ENCODE data around the gene CEP135.

GRCh38 chr4:55925241-55925640 lies 23.5 kb upstream of the CEP135 start:
- TF ChIP-seq POLR2A (IDR thresholded peaks at IDR 0.05; ENCODE audit: low read length) (no peak), GATA1 (IDR thresholded peaks at IDR 0.05; ENCODE audit: low read depth, low read length) (no peak)

Data from erythroblast (primary cell).